NCI-H510A treated with DMSO at 0.1 percent for 48 hours (cell line): ENCODE results near the gene TICRR.
"Not testable (repeated sequence)": the region's sequence is repeated elsewhere in the genome, so short reads cannot be mapped to it uniquely, and the experiment has no call there.

ENCODE experiments used
- DNase-seq: peaks from one replicate; lab custom pipeline; 2025; lab: John Stamatoyannopoulos, UW

The TICRR gene

DNA sequence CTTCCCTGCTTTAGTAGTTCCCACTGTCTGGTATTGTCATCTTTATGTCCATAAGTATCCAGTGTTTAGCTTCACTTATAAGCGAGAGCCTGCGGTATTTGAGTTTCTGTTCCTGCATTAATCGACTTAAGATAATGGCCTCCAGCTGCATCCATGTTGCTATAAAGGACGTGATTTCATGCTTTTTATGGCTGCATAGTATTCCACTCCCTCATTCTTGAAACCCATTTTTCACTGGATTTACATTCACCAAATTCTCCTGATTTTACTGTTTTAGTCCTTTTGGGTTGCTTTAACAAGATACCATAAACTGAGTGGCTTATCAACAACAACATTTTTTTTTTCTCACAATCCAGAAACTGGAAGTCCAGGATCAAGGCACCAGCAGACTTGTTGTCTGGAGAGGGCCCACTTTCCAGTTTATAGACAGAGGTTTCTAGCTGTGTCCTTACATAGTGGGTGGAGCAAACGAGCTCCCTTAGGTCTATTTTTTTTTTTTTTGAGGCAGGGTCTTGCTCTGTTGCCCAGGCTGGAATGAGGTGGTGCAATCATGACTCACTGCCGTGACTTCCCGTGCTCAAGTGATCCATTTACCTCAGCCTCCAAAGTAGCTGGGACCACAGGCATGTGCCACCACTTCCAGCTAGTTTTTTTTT, 6.1 kb upstream of the TICRR start:
- no peak for DNase-seq

DNA sequence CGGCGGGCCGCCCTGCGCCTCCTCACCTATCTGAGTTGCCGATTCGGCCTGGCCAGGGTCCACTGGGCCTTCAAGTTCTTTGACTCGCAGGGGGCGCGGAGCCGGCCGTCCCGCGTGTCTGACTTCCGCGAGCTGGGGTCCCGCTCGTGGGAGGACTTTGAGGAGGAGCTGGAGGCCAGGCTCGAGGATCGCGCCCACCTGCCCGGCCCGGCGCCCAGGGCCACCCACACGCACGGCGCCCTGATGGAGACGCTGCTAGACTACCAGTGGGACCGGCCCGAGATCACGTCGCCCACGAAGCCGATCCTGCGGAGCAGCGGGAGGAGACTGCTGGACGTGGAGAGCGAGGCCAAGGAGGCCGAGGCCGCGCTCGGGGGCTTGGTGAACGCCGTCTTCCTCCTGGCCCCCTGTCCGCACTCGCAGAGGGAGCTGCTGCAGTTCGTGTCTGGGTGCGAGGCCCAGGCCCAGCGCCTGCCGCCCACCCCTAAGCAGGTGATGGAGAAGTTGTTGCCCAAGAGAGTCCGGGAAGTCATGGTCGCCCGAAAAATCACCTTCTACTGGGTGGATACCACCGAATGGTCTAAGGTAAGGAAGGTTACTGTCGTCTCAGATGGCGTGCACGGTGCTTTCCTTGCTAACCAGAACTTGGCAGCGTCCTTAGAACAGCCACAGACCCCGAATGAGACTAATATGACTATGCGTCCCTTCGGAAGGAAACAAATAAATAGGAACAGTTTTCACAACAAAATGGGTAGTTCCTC, 567 bp downstream of the TICRR start:
- no peak for DNase-seq

DNA sequence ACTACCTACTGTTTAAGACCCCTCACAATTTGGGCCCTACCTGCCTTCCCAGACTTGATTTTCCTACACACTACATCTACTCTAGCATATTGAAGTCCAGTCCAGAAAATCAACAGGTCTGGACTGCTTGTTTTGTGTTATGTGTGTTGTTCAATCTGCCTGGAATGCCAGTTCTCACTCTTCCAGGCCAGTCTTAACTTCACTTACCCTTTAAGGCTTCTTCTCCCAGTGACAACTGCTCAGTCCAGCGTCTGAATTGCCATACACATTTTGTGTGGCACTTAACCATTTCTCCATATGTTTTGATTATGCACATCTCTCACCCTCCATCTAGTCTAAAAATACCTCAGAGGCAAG, 1.1 kb downstream of the TICRR start:
- no peak for DNase-seq

DNA sequence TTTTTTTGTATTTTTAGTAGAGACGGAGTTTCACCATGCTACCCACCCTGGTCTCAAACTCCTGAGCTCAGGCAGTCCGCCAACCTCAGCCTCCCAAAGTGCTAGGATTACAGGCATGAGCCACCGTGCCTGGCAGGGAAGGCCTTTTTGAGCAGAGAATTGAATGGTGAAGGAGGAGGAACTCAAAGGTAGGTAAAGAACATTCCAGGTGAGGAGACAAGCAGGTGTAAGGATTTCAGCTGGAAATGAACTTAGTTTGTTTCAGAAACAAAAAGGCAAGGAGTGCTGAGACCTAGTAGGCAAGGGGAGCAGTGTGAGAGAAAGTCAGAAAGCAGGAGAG, 2.5 kb downstream of the TICRR start:
- DNase-seq: no peak

DNA sequence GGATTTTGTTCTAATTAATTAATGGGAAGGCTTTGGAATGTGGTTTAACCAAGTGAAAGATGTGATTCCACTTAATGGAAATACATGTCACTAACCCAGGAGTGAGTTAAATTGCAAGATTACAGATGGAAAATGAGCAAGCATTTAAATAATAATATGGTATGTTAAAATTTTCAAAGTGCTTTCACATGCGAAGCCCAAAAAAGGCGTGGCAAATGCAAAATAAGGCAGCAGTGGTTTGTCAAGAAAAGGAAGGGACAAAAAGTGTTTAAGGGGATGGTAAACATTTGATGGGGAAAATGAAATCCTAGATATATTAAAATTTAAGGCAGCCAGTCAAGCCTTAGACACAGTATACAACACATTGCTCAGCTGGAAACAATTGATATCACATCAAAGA, 2.9 kb downstream of the TICRR start:
- no peak for DNase-seq

DNA sequence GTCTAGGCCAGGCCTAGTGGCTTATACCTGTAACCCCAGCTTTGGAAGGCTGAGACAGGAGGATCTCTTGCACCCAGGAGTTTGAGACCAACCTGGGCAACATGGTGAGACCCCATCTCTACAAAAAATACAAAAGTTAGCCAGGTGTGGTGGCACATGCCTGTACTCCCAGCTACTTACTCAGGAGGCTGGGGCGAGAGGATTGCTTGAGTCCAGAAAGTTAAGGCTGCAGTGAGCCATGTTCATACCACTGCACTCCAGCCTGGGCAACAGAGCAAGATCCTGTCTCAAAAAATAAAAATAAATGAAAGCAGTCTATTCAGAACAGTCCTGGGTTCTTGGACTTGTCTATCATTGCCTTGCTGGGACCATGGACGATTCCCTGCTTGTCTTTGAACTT, 5.5 kb downstream of the TICRR start:
- DNase-seq: not testable (repeated sequence)

DNA sequence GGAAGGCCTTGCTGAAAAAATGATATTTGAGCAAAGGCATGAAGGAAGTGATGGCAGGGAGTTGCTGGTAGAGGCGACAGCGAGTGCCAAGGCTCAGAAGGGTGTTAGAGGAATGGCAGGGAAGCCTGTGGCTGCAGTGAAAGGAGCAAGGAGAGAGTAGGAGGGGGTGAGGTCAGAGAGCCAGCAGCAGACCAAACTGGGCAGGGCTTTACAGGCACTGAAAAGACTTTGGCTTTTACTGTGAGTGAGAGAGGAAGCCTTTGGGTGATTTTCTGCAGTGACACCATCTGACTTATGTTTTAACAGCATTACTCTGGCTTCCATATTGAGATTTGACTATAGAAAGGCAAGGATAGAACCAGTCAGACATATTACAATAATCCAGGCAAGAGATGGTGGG, 11.4 kb downstream of the TICRR start:
- DNase-seq: no peak

DNA sequence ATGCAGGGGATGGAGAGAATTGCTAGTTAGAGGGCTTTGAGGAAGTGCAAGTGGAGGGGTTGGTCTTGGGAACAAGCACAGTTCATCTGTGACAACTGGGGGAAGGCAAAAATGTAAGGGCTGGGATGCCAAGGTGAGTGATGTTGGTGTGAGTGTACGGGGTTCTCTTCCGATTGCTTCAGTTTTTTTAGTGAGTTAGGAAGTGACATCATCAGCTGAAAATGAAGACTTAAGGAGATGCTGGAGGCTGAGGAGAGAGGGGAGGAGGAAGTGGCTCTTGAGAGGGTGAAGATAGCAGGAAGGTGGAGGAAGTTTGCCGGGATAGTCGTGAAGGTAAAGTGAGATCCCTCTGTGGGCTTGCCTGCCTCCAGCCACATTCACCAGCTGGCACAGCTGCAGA, 12.7 kb downstream of the TICRR start:
- no peak for DNase-seq

DNA sequence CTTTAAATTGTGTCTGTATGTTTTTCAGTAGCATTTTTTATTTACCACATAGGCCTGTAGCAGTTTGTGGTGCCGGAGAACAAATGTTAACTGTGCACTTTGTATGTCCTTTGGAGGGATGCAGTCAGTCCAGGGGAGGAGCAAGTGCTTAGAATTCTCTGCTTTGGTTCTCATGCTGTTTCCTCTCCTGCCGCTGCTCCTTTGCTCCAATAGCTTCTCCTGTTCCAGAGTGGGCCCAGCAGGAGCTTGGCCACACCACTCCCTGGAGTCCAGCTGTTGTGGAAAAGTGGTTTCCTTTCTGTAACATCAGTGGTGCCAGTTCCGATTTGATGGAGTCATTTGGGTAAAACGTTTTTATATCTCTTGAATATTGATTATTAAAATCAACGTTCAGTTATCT, 16.6 kb downstream of the TICRR start:
- DNase-seq: no peak

DNA sequence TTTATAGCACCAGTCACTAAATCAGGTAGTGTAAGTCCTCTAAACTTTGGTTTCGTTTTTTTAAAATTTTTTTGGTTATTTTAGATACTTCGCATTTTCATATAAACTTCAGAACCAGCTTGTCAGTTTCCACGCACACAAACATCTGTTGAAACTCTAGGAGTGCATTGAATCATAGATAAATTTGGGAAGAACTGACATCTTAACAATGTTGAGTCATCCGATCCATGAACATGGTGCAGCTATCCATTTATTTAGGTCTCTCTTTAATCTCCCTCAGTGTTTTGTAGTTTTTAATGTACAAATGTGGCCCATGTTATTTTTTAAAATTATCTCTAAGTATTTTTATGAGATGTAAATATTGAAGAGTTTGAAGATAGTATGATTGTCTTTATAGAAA, 17.7 kb downstream of the TICRR start:
- no peak for DNase-seq

DNA sequence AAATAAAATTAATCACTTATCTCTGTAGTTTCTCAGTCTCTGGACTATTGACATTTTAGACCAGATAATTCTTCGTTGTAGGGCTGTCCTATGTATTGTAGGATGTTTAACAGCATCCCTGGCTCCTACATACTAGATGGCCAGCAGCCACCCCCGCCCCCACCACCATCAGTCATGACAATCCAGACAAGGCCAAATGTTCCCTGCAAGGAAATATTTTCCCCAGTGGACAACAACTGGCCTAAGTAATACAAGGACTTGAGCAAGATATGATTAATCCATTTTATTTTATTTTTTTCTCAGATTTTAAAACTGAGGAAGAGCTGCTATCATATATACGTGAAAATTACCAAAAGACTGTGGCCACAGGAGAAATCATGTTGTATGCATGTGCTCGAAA, 23.8 kb downstream of the TICRR start:
- no peak for DNase-seq

DNA sequence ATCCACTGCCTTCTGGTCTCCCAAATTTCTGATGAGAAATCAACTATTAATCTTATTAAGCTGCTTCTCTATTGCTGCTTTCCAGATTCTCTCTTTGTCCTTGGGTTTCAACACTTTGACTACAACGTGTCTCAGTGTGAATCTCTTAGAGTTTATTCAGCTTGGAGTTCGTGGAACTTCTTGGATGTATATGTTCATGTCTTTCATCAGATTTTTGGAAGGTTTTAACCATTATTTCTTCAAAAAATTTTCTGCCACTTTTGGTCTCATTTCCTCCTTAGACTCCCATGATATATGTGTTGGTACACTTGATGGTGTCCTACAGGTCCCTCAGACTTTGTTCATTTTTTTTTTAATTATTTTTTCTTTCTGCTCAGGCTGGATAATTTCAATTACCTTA, 36.0 kb downstream of the TICRR start:
- no peak for DNase-seq

DNA sequence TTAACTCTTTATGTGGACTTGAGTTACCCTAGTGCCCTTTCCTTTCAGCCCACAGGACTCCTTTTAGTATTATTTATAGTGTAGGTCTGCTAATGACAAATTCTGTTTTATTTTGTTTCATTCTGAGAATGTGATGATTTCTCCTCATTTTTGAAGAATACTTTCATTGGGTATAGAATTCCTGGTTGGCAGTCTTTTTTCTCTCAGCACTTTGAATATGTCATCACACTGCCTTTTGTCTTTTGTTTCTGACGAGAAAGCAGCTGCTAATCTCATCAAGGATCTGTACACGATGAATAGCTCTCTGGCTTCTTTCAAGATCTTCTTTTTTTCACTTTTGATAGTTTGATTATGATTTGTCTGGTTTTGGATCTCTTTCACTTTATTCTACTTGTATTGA, 37.8 kb downstream of the TICRR start:
- DNase-seq: no peak

DNA sequence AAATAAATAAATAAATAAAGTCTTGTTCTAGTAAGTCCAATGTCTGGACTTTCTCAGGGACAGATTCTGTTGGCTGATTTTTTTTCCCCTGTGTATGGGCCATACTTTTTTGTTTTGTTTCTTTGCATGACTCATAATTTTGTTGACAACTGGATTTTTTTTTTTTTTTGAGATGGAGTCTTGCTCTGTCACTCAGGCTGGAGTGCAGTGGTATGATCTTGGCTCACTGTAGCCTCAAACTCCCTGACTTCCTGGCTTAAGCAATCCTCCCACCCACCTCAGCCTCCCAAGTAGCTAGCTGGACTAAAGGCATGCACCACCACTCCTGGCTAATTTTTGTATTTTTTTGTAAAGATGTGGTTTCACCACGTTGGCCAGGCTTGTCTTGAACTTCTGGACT, 38.9 kb downstream of the TICRR start:
- no peak for DNase-seq

DNA sequence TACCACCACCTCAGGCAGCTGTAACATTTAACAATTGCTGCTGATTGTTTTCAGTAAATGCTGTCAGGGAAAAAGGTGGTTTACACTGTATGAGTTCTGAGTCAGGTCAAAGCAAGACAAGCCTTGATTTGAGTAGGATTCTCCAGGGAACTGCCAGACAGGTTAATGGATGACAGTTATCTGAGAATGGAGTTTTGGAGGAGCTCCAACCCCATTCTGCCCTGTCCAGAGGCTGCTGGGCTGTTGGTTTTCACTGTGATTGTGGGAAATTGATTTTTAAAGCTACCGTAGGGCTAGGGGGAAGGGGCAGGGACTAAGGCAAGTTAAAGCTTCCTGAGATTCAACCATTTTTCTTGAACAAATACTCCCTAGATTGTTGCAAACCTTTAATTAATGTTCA, 39.9 kb downstream of the TICRR start:
- DNase-seq: no peak

DNA sequence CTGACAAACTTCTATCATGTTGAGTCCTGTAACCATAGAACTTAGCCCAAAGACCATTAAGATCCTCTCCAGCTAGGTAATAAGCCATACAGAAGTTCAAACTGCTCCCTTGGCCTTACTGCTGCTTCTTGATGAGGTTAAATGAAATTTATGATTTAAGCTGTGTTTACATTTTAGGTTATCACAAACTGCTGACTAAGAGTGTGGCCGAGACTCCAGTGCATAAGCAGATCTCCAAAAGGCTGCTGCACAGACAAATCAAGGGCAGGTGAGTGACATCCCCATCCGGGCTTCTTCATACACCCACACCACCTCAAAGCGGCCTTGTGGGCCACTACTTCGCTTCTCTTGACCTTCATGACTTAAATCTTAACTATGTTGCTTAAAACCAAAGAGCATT, 41.0 kb downstream of the TICRR start:
- DNase-seq: no peak

DNA sequence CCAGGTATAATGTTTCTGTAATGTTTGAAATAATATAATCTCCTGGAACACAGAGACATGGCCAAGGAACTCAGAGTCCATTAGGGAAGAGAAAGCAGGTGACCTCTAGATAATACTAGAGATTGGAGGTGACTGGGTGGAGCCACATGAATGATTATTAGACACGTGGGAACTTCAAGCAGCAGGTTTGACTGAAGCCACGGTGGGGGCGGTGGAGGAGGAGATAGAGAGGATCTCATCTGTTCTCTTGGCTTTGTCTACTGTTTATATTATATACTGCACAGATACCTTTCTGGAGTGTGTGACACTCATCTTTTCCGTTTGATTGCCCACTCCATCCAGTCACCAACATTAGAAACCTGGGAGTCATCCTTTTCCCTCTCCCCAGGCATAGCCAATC, 46.3 kb downstream of the TICRR start:
- no peak for DNase-seq

DNA sequence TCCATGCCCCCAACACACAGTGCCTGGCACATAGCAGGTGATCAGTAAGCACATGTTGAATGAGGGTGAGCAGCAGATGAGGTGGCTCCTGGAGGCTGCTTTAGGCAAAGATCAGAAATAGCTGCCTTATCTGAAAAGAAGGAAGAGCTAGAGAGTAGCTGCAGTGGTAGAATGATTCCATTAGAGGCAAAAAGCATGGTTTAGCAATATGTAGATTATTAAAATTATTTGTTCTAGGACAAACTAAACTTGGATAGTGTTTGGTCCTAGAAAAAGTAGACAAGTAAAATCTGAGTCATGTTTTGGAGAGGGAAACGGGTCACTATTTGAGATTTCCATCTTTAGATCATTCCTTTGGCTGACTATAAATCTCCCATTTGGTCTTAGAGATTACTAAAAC, 47.9 kb downstream of the TICRR start:
- DNase-seq: no peak

DNA sequence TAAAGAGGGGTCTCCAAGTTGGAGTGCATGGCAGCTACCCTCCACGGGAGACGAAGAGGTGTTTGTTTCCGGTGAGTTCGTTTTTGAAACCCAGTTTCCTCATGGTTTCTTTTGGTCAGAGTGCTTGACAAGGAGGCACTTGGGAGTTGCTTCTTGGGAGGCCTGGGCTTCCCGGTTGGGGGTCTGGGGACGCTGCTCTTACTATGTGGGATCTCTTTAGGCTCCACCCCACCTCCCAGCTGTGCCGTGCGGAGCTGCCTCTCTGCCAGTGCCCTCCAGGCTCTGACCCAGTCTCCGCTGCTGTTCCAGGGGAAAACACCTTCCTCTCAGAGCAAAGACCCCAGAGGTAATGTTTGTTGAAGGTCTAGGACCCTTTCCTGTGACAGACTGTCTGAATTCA, 50.4 kb downstream of the TICRR start:
- no peak for DNase-seq

DNA sequence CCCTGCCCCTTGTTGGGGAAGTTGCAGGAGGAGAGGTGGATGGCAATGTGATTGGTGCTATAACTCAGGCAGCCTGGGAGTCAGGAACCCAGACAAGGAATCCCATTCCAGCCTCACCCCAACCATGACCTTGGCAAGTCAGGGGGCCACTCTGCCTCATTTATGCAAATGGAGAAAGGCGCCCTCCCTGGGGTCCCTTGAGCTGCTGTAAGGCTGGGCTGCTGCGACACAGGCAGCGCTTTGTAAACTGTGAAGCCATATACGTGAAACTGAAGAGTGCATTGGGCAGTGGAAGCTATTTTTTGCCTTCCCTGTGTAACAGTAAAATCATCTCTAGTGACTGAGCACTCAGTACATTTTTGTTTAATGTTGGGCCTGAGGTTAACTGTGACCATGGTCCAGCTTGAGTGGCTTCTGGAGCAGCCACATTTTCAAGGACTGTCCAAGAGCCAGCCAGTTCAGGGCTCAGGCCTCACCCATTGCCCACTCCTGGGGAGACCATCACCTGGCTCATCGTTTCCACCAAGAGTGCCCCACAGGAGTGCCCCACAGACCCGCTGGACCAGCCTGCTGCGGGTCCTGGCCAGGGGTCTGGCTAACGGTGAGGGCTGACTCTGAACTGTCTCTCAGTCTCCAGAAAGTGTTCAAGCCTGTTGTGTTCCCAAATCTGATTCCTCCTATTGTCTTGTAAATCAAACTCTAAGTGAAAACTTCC, 52.1 kb downstream of the TICRR start:
- DNase-seq: no peak

DNA sequence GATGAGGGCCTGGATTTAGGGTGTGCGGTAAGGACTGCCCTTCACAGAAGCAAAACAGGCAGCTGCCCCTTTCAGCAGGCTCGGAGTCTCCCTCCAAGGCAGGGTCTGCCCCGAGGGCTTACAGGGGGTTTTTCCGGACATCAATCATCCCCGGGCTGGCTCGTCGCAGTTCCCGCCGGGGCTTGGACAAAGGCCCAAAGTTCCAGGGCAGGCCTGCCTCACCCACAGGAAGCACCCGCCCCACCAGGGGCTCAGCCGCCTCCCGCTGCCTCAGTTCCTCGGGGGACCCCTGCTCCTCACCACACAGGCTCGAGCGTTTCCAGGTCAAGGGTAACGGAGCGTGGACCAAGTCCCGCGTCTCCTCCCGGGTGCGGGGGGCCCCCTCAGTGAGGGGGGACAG, 53.0 kb downstream of the TICRR start:
- no peak for DNase-seq

DNA sequence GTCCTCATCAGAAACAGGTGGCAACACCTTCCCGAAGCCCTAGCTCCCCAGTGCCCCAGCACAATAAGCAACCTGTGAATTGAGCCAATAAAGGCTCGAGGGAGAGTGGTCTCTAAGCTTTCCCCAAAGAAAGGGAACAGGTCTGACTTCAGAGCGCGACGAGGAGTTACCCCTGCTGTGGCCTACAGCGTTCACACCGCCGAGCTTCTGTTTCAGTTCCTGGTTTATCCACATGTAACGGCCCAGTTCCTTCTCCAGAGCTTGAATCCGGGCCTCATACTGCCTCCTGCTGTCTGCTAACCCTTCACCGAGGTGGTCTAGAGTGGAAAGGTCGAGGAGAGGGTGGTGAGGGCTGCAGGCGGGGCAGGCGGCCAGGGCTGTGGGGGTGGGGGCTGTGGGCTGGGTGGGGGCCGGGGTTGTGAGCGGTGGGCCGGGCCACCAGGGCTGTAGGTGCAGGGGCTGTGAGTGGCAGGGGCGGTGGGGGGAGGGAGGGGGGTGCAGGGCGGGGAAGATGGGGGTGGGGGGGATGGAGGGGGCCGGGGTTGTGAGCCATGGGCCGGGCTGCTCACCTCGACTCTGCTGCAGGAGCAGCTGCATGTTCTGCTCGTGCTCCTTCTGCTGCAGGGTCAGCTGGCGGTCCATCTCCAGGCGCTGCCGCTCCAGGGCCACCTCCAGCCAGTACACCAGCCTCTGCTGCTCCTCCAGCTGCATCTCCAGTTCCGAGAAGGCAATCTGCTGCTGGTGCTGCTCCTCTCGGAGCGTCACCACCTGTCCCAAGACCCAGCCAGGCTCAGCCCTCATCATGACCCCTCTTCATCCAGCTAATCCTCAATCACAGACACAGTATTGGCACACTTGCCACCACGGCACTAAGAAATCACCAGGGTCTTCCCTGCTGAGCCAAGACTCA, 53.8 kb downstream of the TICRR start:
- DNase-seq: no peak

DNA sequence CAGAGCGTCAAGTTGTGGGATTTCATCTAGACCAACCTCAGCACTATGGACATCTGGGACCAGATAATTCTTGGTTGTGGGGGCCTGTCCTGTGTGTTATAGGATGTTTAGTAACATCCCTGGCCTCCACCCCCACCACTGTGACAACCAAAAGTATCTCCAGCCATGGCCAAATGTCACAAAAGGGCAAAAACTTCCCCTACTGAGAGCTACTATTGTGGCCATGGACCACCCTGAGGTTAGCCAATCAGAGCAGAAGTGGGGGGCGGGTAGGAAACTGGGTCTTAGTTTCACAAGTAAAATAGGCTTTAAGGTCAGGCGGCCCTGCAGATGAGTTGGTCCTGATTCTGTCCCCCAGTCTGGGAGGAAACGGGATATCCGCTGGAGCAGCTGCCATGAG, 54.6 kb downstream of the TICRR start:
- DNase-seq: no peak
